Uterine smooth muscle cell (primary cell): ENCODE measurements around the gene SLC6A4. TPM values are rescaled to one million over a fixed set of nuclear protein-coding genes. Genes with fewer than 3 reads are reported as not detected.

Experiments
- total RNA-seq: library from RNA; depleted of rRNA; stranded (reverse); fragments of >200 nt; gene quantifications from 2 replicates; pipeline ENCODE4 v1.2.3, GENCODE V29; 2014

The SLC6A4 gene
- total RNA-seq: 0.11 and 0.12 TPM in 2 replicates

DNA sequence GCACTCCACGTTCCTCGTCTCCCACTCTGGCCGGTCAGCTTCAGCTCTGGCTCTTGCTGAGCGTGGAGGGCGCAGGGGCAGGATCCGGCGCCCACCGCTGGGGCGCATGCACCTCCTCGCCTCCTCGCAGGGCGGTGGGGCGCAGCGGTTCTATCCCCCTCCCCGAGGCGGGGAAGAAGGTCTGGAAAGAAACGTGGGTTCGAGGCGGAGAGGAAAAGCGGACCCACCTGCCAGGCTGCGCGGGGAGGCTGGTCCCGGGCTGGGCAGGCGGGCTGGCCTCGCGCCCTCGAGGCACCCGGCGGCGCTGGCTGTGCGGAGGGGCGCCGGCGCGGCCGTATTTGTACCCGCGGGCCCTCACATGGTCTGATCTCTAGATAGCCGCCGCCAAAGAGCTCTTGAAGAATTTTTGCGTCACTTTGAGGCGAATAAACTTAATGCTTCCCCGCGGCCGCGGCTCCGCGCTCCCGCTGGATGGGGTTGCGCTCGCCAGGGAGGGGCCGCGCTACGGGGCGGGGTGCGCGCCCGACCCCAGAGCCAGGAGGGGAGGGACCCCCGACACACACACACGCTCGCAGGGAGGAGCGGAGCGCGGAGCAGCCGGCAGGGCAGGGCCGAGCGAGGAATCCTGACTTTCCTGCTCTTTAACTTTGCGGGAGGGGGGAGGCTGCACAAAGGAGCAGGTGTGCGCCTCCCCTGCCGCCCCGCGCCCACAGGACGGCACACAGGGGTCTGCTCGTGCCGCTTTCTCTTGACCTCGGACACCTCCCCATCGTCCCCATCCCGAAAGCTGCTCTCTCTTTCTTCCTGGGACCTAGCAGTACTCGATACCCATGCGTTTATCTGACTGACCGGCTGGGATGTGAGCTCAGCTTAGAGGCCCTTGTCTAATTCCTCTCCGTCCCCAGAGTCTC, at the start of gene SLC6A4:
Gene SLC6A4 (minus strand): TSS at position 312 of the 911 bp plus-strand sequence. CDS start 13,739 bp downstream, outside the sequence.

Other genes with a start within 250 kb of the SLC6A4 start
- gene NSRP1, start 118.9 kb downstream of the SLC6A4 start, total RNA-seq: 13.4 and 14.6 TPM in 2 replicates
- gene BLMH, start 56.2 kb upstream of the SLC6A4 start, total RNA-seq: 30.8 and 31.5 TPM in 2 replicates
- not detected in 2 replicates for gene TMIGD1, start 98.4 kb upstream of the SLC6A4 start, total RNA-seq
- 120 and 135 TPM in 2 replicates for gene CPD, start 143.2 kb upstream of the SLC6A4 start, total RNA-seq
- 45.0 and 62.8 TPM in 2 replicates for gene GOSR1, start 241.7 kb upstream of the SLC6A4 start, total RNA-seq